ENCODE results near the gene FKTN.

DNA sequence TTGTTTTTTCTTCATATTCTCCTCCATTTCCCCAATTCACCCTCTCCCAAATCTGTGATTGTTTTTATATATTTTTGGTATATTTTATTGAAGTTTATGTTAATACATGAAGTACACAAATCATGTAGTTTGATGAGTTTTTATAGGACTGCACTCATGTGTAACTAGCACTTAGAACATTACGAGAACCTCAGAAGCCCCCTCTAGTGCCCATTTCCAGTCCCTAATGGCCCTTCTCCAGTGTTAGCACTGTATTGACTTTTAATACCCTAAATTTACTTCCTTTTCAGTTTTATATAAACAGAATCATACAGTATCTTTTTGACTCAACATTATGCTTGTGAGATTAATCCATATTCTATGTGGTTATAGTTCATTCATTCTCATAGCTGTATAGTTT is 18.5 kb upstream of the FKTN start:
- no peak for TF ChIP-seq POLR2A (IDR thresholded peaks at IDR 0.05; ENCODE audit: low read length)
- no peak for TF ChIP-seq GATA1 (IDR thresholded peaks at IDR 0.05; ENCODE audit: low read depth, low read length)

All from erythroblast (primary cell).